Esophagus squamous epithelium (tissue), 4 donors: ENCODE data around the gene EXOC6.

ENCODE experiments used
- CTCF ChIP-seq, 6 experiments: fragments of 450-650 bp in 4 of 6; fragments of 200-600 bp in 2 of 6; sonication (generic) in 2 of 6; IDR thresholded peaks; one replicate each; pipeline ENCODE4 v1.5.1; 2016 to 2019; ENCODE audit warnings: antibody characterized with exemption in 6 of 6, mild to moderate bottlenecking in 4 of 6, moderate library complexity in 4 of 6
- POLR2A ChIP-seq, 4 donors: fragments of 450-650 bp; IDR thresholded peaks; one replicate each; pipeline ENCODE4 v1.6.1; 2017; ENCODE audit warnings: antibody characterized with exemption in 4 of 4, mild to moderate bottlenecking in 4 of 4, moderate library complexity in 3 of 4

- TF ChIP-seq POLR2A (IDR thresholded peaks at IDR 0.05) (no peak), CTCF (IDR thresholded peaks at IDR 0.05) (no peak)
Observed at GRCh38 chr10:93071177-93071472, 222.8 kb downstream of the EXOC6 start.
